Mesothelial cell of epicardium (in vitro differentiated cells): ENCODE results near the gene CCDC170. TPM values are rescaled to one million over a fixed set of nuclear protein-coding genes. Genes with fewer than 3 reads are reported as not detected.
A peak's percentile ranks its signal among the peaks of the same experiment; 100 is the strongest.
"Not testable (repeated sequence)": the region's sequence is repeated elsewhere in the genome, so short reads cannot be mapped to it uniquely, and the experiment has no call there.

Experiments
- DNase-seq, 2 experiments: peaks; one replicate each; pipeline ENCODE4 v3.0.0; 2021; ENCODE audit warnings: low spot score in 2 of 2; ENCODE audit not compliant: unreplicated experiment in 2 of 2
- H3K27ac Mint-ChIP-seq: 2 replicates; pipeline ENCODE4 v1.8.0; 2021; ENCODE audit warnings: mixed read lengths
- H3K27me3 Mint-ChIP-seq: 2 replicates; pipeline ENCODE4 v1.8.0; 2021; ENCODE audit warnings: low read depth, mixed read lengths
- H3K36me3 Mint-ChIP-seq: 2 replicates; pipeline ENCODE4 v1.8.0; 2021; ENCODE audit warnings: mixed read lengths
- H3K4me1 Mint-ChIP-seq: 2 replicates; pipeline ENCODE4 v1.8.0; 2021; ENCODE audit warnings: mixed read lengths
- H3K4me3 Mint-ChIP-seq: 2 replicates; pipeline ENCODE4 v1.8.0; 2021; ENCODE audit warnings: mild to moderate bottlenecking, moderate library complexity, mixed read lengths
- H3K9me3 Mint-ChIP-seq: 2 replicates; pipeline ENCODE4 v1.8.0; 2021; ENCODE audit warnings: mixed read lengths
- total RNA-seq: library from RNA; stranded (reverse); gene quantifications from 3 replicates; pipeline ENCODE4 v1.2.1, GENCODE V29; 2021
- TF ChIP-seq, protein P1 (sequence below): fragments of 200-600 bp; sonication (generic); IDR thresholded peaks from one replicate; pipeline ENCODE4 v1.5.0; 2021; ENCODE audit warnings: antibody characterized with exemption; ENCODE audit not compliant: unreplicated experiment

Gene CCDC170
- total RNA-seq, 1 donor from 2014 or later: 3.0 TPM

DNA sequence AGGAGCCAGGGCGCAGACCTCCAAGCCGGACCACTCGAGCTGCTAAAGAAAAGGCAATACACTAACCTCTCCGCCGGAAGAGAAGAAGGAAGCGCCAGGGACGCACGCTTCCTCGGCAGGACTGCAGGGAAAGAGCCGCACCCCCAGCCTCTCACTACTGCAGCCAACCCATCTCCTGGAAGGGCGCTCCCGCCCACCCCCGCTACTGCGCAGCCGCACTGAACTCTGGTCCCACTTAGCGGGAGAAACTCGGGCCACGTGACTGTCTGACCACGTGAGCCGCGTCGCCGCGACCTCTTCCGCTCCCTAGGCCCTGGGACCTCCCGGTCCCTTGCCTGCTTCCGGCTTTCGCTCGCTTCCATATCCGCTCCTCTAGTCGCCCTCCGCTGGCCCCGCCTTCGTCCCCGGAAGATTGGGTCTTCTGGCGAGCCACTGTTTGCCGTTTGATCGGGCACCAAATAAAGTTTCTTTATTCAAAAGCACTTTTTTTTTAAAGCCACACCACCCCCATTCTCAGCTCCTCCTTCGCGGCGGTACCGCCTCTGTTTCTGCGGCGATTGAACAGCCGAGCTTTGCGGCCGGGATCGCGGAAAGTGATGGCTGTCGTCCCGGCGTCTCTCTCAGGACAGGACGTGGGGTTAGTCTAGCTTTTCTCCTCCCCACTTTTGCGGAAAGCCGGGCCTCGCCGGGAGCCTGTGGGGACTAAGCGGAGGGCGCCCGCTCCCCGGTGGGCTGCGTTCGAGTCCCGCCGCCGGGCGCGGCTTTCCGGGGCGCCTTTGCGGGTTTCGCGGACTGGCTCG is 41.7 kb upstream of the CCDC170 start, which contains the start of gene RMND1:
TSS of gene RMND1 (minus strand) at position 177 of the 800 bp plus-strand sequence. CDS start 6,315 bp downstream, outside the sequence.
- TF ChIP-seq, protein P1, sequence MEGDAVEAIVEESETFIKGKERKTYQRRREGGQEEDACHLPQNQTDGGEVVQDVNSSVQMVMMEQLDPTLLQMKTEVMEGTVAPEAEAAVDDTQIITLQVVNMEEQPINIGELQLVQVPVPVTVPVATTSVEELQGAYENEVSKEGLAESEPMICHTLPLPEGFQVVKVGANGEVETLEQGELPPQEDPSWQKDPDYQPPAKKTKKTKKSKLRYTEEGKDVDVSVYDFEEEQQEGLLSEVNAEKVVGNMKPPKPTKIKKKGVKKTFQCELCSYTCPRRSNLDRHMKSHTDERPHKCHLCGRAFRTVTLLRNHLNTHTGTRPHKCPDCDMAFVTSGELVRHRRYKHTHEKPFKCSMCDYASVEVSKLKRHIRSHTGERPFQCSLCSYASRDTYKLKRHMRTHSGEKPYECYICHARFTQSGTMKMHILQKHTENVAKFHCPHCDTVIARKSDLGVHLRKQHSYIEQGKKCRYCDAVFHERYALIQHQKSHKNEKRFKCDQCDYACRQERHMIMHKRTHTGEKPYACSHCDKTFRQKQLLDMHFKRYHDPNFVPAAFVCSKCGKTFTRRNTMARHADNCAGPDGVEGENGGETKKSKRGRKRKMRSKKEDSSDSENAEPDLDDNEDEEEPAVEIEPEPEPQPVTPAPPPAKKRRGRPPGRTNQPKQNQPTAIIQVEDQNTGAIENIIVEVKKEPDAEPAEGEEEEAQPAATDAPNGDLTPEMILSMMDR: no peak
- Mint-ChIP-seq H3K9me3 (peaks cover 3% of the 10 kb centered on the region), H3K27ac (peak within 1 kb of the TSS; percentile 94), H3K27me3 (no peaks in the 10 kb centered on the region), H3K36me3 (peaks cover 4% of the 10 kb centered on the region), H3K4me3 (peak within 1 kb of the TSS; percentile 91), H3K4me1 (peaks cover 20% of the 10 kb centered on the region)
- peak; percentile 99 for DNase-seq

DNA sequence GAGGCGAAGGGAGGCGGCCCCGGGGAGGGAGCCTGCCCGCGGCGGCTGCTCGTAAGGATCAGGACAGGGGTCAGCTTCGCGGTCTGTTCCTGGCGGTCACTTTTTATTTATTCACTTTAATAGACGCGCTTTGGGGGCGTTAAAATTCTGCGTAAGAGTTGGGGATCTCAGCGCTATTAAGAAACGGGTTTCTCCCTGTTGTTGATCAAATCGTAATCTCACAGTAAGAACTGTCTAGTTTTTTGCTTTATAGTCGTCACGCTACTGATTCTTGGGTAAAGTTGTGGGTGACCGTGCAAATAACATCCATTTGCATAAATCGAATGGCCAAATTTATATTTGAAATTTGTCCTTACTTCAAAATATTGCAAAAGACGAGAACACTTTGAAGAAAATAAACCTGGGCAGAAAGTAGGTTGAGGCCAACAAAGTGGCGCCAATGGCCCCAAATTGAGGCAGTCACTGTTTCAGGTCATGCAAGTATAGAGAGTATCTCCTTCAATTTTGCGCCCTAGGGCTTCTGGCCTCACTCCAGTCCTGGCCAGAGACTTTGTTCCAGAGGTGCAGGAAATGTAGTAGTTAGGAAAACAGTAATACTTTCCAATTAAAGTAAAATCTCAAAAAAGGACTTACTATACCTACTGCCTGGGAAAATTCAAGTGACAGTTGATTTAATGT is 40.9 kb upstream of the CCDC170 start:
- Mint-ChIP-seq H3K27me3 (no peaks in the 10 kb centered on the region), H3K27ac (peak overlapping the region; percentile 94), H3K4me3 (peak overlapping the region; percentile 91), H3K9me3 (peaks cover 3% of the 10 kb centered on the region), H3K4me1 (peaks cover 20% of the 10 kb centered on the region), H3K36me3 (peaks cover 5% of the 10 kb centered on the region)
- DNase-seq: no peak
- TF ChIP-seq, protein P1: no peak

DNA sequence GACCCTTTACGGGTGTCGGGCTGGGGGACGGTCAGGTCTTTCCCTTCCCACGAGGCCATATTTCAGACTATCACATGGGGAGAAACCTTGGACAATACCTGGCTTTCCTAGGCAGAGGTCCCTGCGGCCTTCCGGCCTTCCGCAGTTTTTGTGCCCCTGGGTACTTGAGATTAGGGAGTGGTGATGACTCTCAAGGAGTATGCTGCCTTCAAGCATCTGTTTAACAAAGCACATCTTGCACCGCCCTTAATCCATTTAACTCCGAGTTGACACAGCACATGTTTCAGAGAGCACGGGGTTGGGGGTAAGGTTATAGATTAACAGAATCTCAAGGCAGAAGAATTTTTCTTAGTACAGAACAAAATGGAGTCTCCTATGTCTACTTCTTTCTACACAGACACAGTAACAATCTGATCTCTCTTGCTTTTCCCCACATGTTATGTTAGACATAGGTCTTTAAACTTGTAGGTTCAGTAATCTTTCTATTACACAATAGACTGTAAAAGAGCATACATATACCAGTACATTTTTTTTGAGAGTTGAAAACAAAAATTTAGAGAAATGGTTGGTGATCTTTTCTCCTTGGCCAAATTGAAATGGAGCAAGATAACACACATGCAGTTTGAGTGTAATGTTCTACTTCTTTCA is 37.9 kb upstream of the CCDC170 start:
- not testable (repeated sequence) for H3K4me3 Mint-ChIP-seq, H3K27ac Mint-ChIP-seq, H3K27me3 Mint-ChIP-seq, H3K36me3 Mint-ChIP-seq, DNase-seq, H3K9me3 Mint-ChIP-seq
- H3K4me1 Mint-ChIP-seq: peaks cover 20% of the 10 kb centered on the region

DNA sequence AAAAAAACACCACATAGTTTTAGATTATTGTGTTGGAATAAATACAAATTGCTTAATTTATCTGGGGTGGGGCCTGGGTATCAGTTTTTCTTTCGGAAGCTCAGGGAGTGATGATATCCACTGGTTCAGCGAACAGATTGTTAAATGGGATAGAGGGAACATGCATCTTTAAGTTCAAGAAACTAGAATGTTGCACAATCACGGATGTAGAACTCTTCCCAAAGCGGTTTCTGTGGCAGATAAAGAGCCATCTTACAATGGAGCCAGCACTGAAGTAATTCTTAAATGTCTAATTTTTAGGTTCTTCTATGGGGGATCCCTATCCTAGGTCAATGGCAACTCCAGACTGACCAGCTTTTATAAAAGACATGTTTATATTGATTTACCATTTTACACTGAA is 32.1 kb upstream of the CCDC170 start:
- peaks cover 26% of the 10 kb centered on the region for H3K36me3 Mint-ChIP-seq
- no peaks in the 10 kb centered on the region for H3K4me1 Mint-ChIP-seq
- H3K27me3 Mint-ChIP-seq: no peaks in the 10 kb centered on the region
- no peak overlapping the region for H3K27ac Mint-ChIP-seq
- H3K4me3 Mint-ChIP-seq: no peak overlapping the region
- no peaks in the 10 kb centered on the region for H3K9me3 Mint-ChIP-seq
- TF ChIP-seq, protein P1: no peak
- DNase-seq: no peak

DNA sequence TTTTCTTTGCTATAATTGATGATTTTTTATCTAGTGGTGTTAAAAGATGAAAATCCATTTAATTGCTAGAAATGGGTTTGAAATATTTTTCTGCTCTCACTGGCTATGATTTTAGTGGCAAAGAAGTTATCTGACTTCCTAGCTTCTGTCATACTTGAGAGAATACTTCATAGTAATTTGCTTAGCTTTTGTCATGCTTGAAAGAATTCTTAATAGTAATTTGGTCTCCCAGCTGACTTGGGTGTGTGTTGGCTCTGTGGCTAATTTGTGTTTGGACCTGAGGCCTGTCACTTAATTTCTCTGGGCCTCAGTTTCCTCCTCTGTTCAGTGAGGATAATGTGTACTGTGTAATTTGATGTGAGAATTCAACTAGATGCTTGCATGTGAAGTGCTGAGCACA is 29.1 kb upstream of the CCDC170 start:
- H3K4me3 Mint-ChIP-seq: no peak overlapping the region
- H3K27me3 Mint-ChIP-seq: no peaks in the 10 kb centered on the region
- H3K4me1 Mint-ChIP-seq: no peaks in the 10 kb centered on the region
- peaks cover 29% of the 10 kb centered on the region for H3K36me3 Mint-ChIP-seq
- no peak overlapping the region for H3K27ac Mint-ChIP-seq
- TF ChIP-seq, protein P1: no peak
- H3K9me3 Mint-ChIP-seq: no peaks in the 10 kb centered on the region
- no peak for DNase-seq
